T follicular helper cell (primary cell): ENCODE data around the gene TGFBR1.
"Not testable (repeated sequence)": the region's sequence is repeated elsewhere in the genome, so short reads cannot be mapped to it uniquely, and the experiment has no call there.

Experiments used
- DNase-seq: peaks from one replicate; pipeline ENCODE4 v3.0.0-alpha.2; 2020; ENCODE audit warnings: low read depth

The TGFBR1 gene

GRCh38 chr9:99076030-99076429 is 28.9 kb upstream of the TGFBR1 start:
- DNase-seq = no peak

- DNase-seq = no peak
These were observed 28.3 kb upstream of the TGFBR1 start for GRCh38 chr9:99076483-99077171.

- DNase-seq = no peak
These were observed 26.2 kb upstream of the TGFBR1 start for GRCh38 chr9:99078717-99079116.

- DNase-seq = no peak
These were observed 25.4 kb upstream of the TGFBR1 start for GRCh38 chr9:99079542-99079941.

- DNase-seq = no peak
These were observed 21.9 kb upstream of the TGFBR1 start for GRCh38 chr9:99083051-99083450.

- no peak for DNase-seq
These were observed 18.7 kb upstream of the TGFBR1 start for GRCh38 chr9:99085949-99086948.

- DNase-seq = no peak
These were observed 17.5 kb upstream of the TGFBR1 start for GRCh38 chr9:99087462-99087861.

- DNase-seq = no peak
These were observed 14.4 kb upstream of the TGFBR1 start for GRCh38 chr9:99090336-99091130.

- DNase-seq = no peak
These were observed 12.0 kb upstream of the TGFBR1 start for GRCh38 chr9:99092643-99093491.

GRCh38 chr9:99093492-99093791 is 11.5 kb upstream of the TGFBR1 start:
- no peak for DNase-seq

GRCh38 chr9:99095565-99095964 is 9.3 kb upstream of the TGFBR1 start:
- DNase-seq = no peak

GRCh38 chr9:99096409-99096808 is 8.5 kb upstream of the TGFBR1 start:
- DNase-seq = no peak

- not testable (repeated sequence) for DNase-seq
These were observed 4.9 kb upstream of the TGFBR1 start for GRCh38 chr9:99099806-99100585.

- no peak for DNase-seq
These were observed 3.6 kb upstream of the TGFBR1 start for GRCh38 chr9:99101271-99101670.

GRCh38 chr9:99101812-99102211 is 3.1 kb upstream of the TGFBR1 start:
- DNase-seq = no peak

- DNase-seq = no peak
These were observed 1.6 kb upstream of the TGFBR1 start for GRCh38 chr9:99103054-99103895.

- DNase-seq = no peak
These were observed 933 bp upstream of the TGFBR1 start for GRCh38 chr9:99103901-99104458.

GRCh38 chr9:99105152-99106043 is 485 bp downstream of the TGFBR1 start:
- DNase-seq = no peak

- DNase-seq = no peak
These were observed 1.1 kb downstream of the TGFBR1 start for GRCh38 chr9:99106044-99106375.
